Measurements from ENCODE around the gene PDCD11.
A peak's percentile ranks its signal among the peaks of the same experiment; 100 is the strongest.

Gene PDCD11

DNA sequence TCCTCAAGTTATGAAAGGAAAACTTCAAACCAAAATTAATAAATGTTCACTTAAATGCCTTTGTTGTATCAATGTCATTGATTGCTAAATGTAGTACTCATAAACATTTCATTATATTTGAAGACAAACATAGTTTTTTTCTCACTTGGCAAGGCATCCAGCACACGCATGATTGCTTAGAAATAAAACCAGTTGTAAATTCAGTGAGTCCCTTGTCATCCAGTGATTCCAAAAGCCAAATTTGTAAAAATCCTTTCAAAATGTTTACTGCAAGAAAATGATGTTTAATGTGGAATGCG, 90.9 kb downstream of the PDCD11 start:
- no peak for DNase-seq (ENCODE audit: extremely low spot score)
- ChIA-PET CTCF (no interaction called here), POLR2A (no interaction called here)
- TF ChIP-seq, protein P1, sequence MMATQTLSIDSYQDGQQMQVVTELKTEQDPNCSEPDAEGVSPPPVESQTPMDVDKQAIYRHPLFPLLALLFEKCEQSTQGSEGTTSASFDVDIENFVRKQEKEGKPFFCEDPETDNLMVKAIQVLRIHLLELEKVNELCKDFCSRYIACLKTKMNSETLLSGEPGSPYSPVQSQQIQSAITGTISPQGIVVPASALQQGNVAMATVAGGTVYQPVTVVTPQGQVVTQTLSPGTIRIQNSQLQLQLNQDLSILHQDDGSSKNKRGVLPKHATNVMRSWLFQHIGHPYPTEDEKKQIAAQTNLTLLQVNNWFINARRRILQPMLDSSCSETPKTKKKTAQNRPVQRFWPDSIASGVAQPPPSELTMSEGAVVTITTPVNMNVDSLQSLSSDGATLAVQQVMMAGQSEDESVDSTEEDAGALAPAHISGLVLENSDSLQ (IDR thresholded peaks at IDR 0.05) = no peak
- no peak for TF ChIP-seq HDGF (IDR thresholded peaks at IDR 0.05; ENCODE audit: borderline replicate concordance)
- TF ChIP-seq ZNF384 (IDR thresholded peaks at IDR 0.05) = no peak
- no peak for TF ChIP-seq CTBP1 (IDR thresholded peaks at IDR 0.05; ENCODE audit: borderline replicate concordance)
- no peak for TF ChIP-seq ELF4 (IDR thresholded peaks at IDR 0.05)
- no peak for TF ChIP-seq FOXK2 (IDR thresholded peaks at IDR 0.05)
- TF ChIP-seq NFRKB (IDR thresholded peaks at IDR 0.05) = no peak
- no peak for TF ChIP-seq ARNT (IDR thresholded peaks at IDR 0.05)
- TF ChIP-seq SUZ12 (IDR thresholded peaks at IDR 0.05) = no peak
- no peak for TF ChIP-seq FOXA1 (IDR thresholded peaks at IDR 0.05)

DNA sequence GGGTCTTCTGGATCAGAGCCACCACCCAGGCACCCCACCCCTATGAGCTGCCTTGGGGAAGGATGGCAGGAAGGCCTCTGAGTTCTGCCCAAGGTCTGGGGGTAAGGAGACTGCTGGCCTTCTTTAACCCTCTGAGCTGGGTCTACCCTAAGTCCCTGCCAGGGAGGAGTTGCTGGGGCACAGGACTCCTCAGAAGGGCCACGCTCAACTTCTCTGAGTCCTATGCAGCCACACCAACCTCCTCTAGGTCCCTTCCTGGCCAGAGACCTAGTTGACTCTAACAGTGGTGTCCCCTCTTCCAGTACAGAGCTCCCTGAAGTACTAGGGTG, 94.5 kb downstream of the PDCD11 start:
- TF ChIP-seq ZNF384 (IDR thresholded peaks at IDR 0.05) = no peak
- no peak for TF ChIP-seq HDGF (IDR thresholded peaks at IDR 0.05; ENCODE audit: borderline replicate concordance)
- TF ChIP-seq NFRKB (IDR thresholded peaks at IDR 0.05) = no peak
- no peak for TF ChIP-seq BHLHE40 (IDR thresholded peaks at IDR 0.05; ENCODE audit: borderline replicate concordance)
- TF ChIP-seq FOXM1 (IDR thresholded peaks at IDR 0.05; ENCODE audit: borderline replicate concordance) = no peak
- no peak for TF ChIP-seq SP1 (IDR thresholded peaks at IDR 0.05)
- ChIA-PET CTCF (interaction anchor here (0.6 to 2.7 kb wide), 4 partner anchors 10 to 1655 kb away, joined by 3 to 7 read pairs (median 5); no protein-coding TSS in a partner anchor), POLR2A (interaction anchor here (1.0 to 1.1 kb wide), 2 partner anchors 16 to 123 kb away, joined by 3 to 5 read pairs; partner anchors contain the start of gene TAF5)
- DNase-seq (ENCODE audit: extremely low spot score) = no peak

DNA sequence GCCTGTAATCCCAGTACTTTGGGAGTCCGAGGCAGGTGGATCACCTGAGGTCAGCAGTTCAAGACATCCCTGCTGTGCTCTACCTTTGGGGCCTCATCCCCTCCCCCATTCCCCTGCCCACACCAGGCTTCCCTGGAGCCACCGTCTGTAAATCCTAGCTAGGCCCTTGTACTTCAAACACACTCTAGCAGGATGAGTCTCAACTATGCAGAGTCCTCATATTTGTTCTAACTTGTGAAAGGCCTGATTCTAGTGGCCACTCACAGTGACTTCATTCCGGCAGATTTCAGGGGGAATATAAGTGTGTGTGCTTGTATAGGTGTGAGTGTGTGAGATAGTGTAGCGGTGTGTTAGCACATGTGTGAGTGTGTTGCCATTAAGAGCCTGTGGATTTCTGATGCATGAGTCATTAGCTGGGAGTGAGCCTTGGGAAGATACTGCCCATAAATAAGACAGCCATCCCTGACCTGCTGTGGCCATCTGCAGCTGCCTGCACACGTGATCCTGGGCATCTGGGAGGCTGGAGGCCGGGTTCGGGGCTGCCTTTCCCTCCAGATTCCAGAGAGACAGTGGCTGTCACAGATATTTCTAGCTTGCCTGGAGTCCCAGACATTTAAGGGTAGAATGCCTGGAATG, 95.4 kb downstream of the PDCD11 start:
- ChIA-PET POLR2A (interaction anchor here (1.0 to 1.1 kb wide), 2 partner anchors 17 to 124 kb away, joined by 3 to 5 read pairs; partner anchors contain the start of gene TAF5), CTCF (interaction anchor here (0.6 to 2.7 kb wide), 6 partner anchors 9 to 248 kb away, joined by 3 to 7 read pairs (median 4); no protein-coding TSS in a partner anchor)
- no peak for TF ChIP-seq BHLHE40 (IDR thresholded peaks at IDR 0.05; ENCODE audit: borderline replicate concordance)
- TF ChIP-seq NFRKB (IDR thresholded peaks at IDR 0.05) = no peak
- TF ChIP-seq TARDBP (IDR thresholded peaks at IDR 0.05) = no peak
- no peak for TF ChIP-seq FOXK2 (IDR thresholded peaks at IDR 0.05)
- TF ChIP-seq L3MBTL2 (conservative IDR thresholded peaks at IDR 0.05) = no peak
- no peak for TF ChIP-seq ARNT (IDR thresholded peaks at IDR 0.05)
- TF ChIP-seq CTBP1 (IDR thresholded peaks at IDR 0.05; ENCODE audit: borderline replicate concordance) = no peak
- no peak for DNase-seq (ENCODE audit: extremely low spot score)

DNA sequence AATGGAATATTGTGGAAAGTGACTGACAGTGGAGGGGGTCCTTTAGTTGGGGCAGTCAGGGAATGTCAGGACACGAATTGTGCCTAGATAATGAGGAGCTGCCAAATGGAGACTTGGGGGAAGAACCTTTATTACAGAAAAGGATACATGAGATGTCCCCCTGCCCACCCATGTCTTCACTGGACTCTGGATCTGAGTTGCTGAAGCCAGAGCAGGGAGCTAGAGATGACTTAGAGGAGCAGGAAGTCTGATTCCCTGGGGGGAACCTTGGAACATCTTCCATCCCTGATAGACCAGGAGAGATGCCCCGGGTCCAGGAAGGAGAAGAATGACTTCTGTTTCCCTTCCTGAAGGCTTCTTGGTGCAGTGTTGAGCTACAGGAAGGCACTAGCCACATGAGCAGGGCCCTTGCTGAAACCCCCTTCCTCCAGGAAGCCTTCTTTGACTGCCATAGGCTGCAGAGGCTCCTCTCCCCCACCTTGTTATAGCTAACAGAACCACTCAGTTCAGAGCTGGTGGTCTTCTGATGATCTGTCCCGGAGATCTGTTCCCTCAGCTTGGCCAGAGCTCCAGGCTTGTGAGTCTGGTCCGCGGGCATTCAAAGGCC, 96.3 kb downstream of the PDCD11 start:
- no peak for TF ChIP-seq CTBP1 (IDR thresholded peaks at IDR 0.05; ENCODE audit: borderline replicate concordance)
- TF ChIP-seq L3MBTL2 (conservative IDR thresholded peaks at IDR 0.05) = no peak
- no peak for TF ChIP-seq NFRKB (IDR thresholded peaks at IDR 0.05)
- TF ChIP-seq ARNT (IDR thresholded peaks at IDR 0.05) = no peak
- TF ChIP-seq SP1 (IDR thresholded peaks at IDR 0.05) = no peak
- no peak for TF ChIP-seq BHLHE40 (IDR thresholded peaks at IDR 0.05; ENCODE audit: borderline replicate concordance)
- no peak for TF ChIP-seq FOXA1 (IDR thresholded peaks at IDR 0.05)
- no peak for TF ChIP-seq LEF1 (IDR thresholded peaks at IDR 0.05; ENCODE audit: borderline replicate concordance)
- no peak for TF ChIP-seq HDGF (IDR thresholded peaks at IDR 0.05; ENCODE audit: borderline replicate concordance)
- TF ChIP-seq, protein P1 (IDR thresholded peaks at IDR 0.05) = no peak
- TF ChIP-seq FOXK2 (IDR thresholded peaks at IDR 0.05) = no peak
- no peak for TF ChIP-seq ELF4 (IDR thresholded peaks at IDR 0.05)
- no peak for TF ChIP-seq ZNF384 (IDR thresholded peaks at IDR 0.05)
- TF ChIP-seq SUZ12 (IDR thresholded peaks at IDR 0.05) = no peak
- no peak for TF ChIP-seq FOXM1 (IDR thresholded peaks at IDR 0.05; ENCODE audit: borderline replicate concordance)
- no peak for TF ChIP-seq TARDBP (IDR thresholded peaks at IDR 0.05)
- POLR2A ChIA-PET = no interaction called here
- no peak for DNase-seq (ENCODE audit: extremely low spot score)
- CTCF ChIA-PET = interaction anchor here (0.5 to 2.7 kb wide), 7 partner anchors 10 to 249 kb away, joined by 3 to 8 read pairs (median 4); no protein-coding TSS in a partner anchor

DNA sequence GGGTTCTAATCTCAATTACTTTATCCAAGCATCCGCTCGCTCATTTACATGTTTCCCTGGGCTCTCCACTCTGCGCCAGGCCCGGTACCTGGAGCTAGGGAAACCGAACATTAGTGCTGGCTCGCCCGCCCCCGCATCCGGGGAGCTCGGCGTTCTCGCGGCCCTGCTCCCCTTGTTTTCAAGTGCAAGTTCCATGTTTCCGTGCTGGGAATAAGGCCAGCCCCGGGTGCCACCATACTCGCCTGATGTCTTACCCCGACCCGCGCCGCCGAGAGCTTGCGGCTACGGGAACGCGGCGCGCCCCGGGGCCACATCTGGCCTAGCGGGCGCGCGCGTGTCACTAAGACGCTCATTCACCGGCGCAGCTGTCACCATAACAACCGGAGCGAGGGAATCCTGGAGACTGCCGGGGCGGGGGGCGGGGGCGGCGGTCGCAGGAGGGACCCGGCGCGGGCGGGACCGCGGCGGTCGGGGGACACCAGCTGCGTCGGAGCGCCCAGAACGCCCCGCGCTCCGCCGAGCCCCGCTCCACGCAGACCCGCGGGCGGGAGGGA, 97.0 kb downstream of the PDCD11 start, which contains the start of gene NEURL1:
NEURL1 (plus strand) TSS at position 344 of the 554 bp plus-strand sequence. CDS start 683 bp downstream, outside the sequence.
- TF ChIP-seq FOXM1 (IDR thresholded peaks at IDR 0.05; ENCODE audit: borderline replicate concordance) (no peak), ELF4 (IDR thresholded peaks at IDR 0.05) (no peak), TARDBP (IDR thresholded peaks at IDR 0.05) (no peak), L3MBTL2 (conservative IDR thresholded peaks at IDR 0.05) (no peak), NFRKB (IDR thresholded peaks at IDR 0.05) (no peak), HDGF (IDR thresholded peaks at IDR 0.05; ENCODE audit: borderline replicate concordance) (no peak), FOXA1 (IDR thresholded peaks at IDR 0.05) (no peak), ARNT (IDR thresholded peaks at IDR 0.05) (no peak), SP1 (IDR thresholded peaks at IDR 0.05) (no peak), CTBP1 (IDR thresholded peaks at IDR 0.05; ENCODE audit: borderline replicate concordance) (no peak), ZNF384 (IDR thresholded peaks at IDR 0.05) (no peak), LEF1 (IDR thresholded peaks at IDR 0.05; ENCODE audit: borderline replicate concordance) (no peak), FOXK2 (IDR thresholded peaks at IDR 0.05) (no peak), BHLHE40 (IDR thresholded peaks at IDR 0.05; ENCODE audit: borderline replicate concordance) (no peak)
- TF ChIP-seq, protein P1 (IDR thresholded peaks at IDR 0.05) = no peak
- peak; percentile 52 for DNase-seq (ENCODE audit: extremely low spot score)
- ChIA-PET POLR2A (no interaction called here), CTCF (interaction anchor here (0.5 to 2.7 kb wide), 4 partner anchors 13 to 71 kb away, joined by 3 to 8 read pairs (median 6); no protein-coding TSS in a partner anchor)
